ENCODE data around the gene EML4.
"Not testable (repeated sequence)": the region's sequence is repeated elsewhere in the genome, so short reads cannot be mapped to it uniquely, and the experiment has no call there.

The EML4 gene

GRCh38 chr2:42345986-42346385 is 176.8 kb downstream of the EML4 start:
- TF ChIP-seq, protein P1, sequence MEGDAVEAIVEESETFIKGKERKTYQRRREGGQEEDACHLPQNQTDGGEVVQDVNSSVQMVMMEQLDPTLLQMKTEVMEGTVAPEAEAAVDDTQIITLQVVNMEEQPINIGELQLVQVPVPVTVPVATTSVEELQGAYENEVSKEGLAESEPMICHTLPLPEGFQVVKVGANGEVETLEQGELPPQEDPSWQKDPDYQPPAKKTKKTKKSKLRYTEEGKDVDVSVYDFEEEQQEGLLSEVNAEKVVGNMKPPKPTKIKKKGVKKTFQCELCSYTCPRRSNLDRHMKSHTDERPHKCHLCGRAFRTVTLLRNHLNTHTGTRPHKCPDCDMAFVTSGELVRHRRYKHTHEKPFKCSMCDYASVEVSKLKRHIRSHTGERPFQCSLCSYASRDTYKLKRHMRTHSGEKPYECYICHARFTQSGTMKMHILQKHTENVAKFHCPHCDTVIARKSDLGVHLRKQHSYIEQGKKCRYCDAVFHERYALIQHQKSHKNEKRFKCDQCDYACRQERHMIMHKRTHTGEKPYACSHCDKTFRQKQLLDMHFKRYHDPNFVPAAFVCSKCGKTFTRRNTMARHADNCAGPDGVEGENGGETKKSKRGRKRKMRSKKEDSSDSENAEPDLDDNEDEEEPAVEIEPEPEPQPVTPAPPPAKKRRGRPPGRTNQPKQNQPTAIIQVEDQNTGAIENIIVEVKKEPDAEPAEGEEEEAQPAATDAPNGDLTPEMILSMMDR (IDR thresholded peaks at IDR 0.05; ENCODE audit: insufficient read depth, missing control alignments): no peak
- DNase-seq (ENCODE audit: insufficient read length, low spot score): no peak
- no peak for FAIRE-seq

GRCh38 chr2:42346856-42347255 is 177.7 kb downstream of the EML4 start:
- not testable (repeated sequence) for DNase-seq (ENCODE audit: insufficient read length, low spot score); FAIRE-seq

DNA sequence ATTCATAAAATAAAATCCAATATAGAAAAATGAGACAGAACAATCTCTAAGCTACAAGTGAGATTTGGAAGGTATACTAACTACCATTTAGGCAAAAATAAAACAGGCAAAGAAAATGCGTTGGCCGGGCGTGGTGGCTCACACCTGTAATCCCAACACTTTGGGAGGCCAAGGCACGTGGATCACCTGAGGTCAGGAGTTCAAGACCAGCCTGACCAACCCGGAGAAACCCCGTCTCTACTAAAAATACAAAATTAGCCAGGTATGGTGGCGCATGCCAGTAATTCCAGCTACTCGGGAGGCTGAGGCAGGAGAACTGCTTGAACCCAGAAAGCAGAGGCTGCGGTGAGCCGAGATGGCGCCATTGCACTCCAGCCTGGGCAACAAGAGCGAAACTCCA is 178.4 kb downstream of the EML4 start:
- DNase-seq (ENCODE audit: insufficient read length, low spot score); FAIRE-seq: not testable (repeated sequence)

- no peak for DNase-seq (ENCODE audit: insufficient read length, low spot score)
- TF ChIP-seq, protein P1 (IDR thresholded peaks at IDR 0.05; ENCODE audit: insufficient read depth, missing control alignments): no peak
- no peak for FAIRE-seq
Observed at GRCh38 chr2:42348113-42348805, 179.1 kb downstream of the EML4 start.

- TF ChIP-seq, protein P1 (IDR thresholded peaks at IDR 0.05; ENCODE audit: insufficient read depth, missing control alignments): no peak
- no peak for FAIRE-seq
- DNase-seq (ENCODE audit: insufficient read length, low spot score): no peak
Observed at GRCh38 chr2:42350434-42351063, 181.4 kb downstream of the EML4 start.

DNA sequence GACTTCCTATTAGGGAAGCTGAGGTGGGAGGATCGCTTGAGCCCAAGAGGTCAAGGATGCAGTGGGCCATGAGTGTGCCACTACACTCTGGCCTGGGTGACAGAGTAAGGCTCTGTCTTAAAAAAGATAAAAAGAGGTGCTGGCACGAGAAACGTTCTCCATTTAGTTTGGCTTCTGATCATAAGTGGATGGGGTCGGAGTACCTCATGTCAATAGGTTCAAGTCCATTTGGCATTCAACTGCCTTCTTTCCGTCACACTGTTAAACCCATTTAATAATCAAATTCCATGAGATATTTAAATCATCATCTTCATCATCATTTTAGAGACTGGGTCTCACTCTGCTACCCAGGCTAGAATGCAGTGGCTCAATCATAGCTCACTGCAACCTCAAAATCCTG is 182.7 kb downstream of the EML4 start:
- FAIRE-seq: no peak
- DNase-seq (ENCODE audit: insufficient read length, low spot score): no peak
- TF ChIP-seq, protein P1 (IDR thresholded peaks at IDR 0.05; ENCODE audit: insufficient read depth, missing control alignments): no peak

- no peak for FAIRE-seq
- TF ChIP-seq, protein P1 (IDR thresholded peaks at IDR 0.05; ENCODE audit: insufficient read depth, missing control alignments): no peak
- DNase-seq (ENCODE audit: insufficient read length, low spot score): no peak
Observed at GRCh38 chr2:42353792-42354429, 184.8 kb downstream of the EML4 start.

GRCh38 chr2:42359304-42359964 is 190.3 kb downstream of the EML4 start:
- TF ChIP-seq, protein P1 (IDR thresholded peaks at IDR 0.05; ENCODE audit: insufficient read depth, missing control alignments): no peak
- FAIRE-seq (no peak), DNase-seq (ENCODE audit: insufficient read length, low spot score) (no peak)
